HTR-8/SVneo (cell line): Measurements from ENCODE around the gene RAB6B.

Source experiments
- DNase-seq: peaks from one replicate; pipeline ENCODE4 v3.0.0; 2011; ENCODE audit warnings: low spot score, mixed read lengths; ENCODE audit not compliant: insufficient read length
- FAIRE-seq: peaks from 2 replicates; lab custom pipeline; 2011; peaks lifted over from hg19 to GRCh38; lab: Jason Lieb, UNC

The RAB6B gene

DNA sequence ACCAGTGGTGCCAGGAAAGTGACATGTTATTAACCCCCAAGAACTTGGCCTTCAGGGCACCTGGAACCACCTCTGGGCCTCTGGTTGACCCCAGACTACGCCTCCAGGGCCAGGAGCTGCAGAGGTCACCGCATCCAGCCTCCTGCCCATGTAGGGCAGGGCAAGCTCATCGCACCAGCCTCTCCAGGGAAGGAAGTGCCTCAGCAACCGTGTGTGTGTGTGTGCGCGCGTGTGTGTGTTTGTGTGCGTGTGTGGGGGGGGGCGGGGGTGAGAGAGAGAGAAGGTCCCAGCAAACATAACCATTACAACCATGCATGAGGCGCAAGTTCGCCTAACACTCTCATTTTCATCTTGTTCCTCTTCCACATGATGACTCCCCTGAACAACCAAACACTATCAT, 31.8 kb downstream of the RAB6B start:
- no peak for DNase-seq
- FAIRE-seq = no peak

DNA sequence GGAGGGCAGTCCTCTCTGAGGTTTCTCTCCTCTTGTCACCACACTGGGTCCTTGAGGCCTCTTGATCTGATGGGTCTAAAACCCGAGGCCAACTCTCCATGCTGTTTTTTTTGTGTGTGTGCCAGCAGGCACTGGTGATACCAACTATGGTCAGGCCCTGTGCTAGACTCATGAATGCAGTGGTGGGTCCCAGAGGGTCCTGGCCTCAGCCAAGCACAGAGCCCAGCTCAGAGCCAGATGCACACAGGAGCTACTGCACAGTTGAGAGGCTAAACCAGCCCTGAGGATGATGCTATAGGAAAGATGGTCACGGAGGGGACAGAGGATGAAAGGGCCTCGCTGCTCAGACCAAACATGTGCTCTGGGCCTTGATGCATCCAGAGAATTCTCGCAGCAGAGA, 33.5 kb downstream of the RAB6B start:
- no peak for DNase-seq
- no peak for FAIRE-seq

- no peak for FAIRE-seq
- no peak for DNase-seq
Observed at GRCh38 chr3:133860519-133860918, 35.2 kb downstream of the RAB6B start.

GRCh38 chr3:133859381-133860234, 36.1 kb downstream of the RAB6B start:
- DNase-seq (no peak), FAIRE-seq (no peak)

GRCh38 chr3:133857767-133858166, 37.9 kb downstream of the RAB6B start:
- FAIRE-seq (no peak), DNase-seq (no peak)

- no peak for DNase-seq
Observed at GRCh38 chr3:133856316-133856715, 39.4 kb downstream of the RAB6B start.

GRCh38 chr3:133855772-133856171, 39.9 kb downstream of the RAB6B start:
- FAIRE-seq = no peak
- no peak for DNase-seq

More at GRCh38 chr3:133856316-133856715, 39.4 kb downstream of the RAB6B start:
- FAIRE-seq = no peak

DNA sequence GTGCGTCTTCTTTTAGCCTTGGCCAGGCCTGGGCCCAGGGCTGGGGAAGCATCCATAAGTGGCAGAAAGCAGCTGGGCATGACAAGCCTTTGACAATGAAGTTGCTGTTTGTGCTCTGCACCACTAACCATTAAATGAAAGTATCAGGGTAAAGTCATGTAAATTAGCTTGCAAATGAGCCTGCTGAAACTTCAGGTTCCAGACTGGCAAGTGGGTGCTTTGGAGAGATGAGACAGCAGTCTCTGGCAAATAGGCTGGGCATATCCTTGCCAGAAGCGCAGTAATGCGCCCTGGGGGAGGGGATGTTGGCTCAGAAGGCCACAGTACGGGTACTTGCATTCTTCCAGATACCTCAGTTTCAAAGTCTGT, 40.7 kb downstream of the RAB6B start:
- no peak for DNase-seq
- FAIRE-seq = no peak

- no peak for DNase-seq
- no peak for FAIRE-seq
Observed at GRCh38 chr3:133854264-133855001, 41.2 kb downstream of the RAB6B start.

GRCh38 chr3:133853925-133854227, 41.8 kb downstream of the RAB6B start:
- FAIRE-seq = no peak
- no peak for DNase-seq

- FAIRE-seq (no peak), DNase-seq (no peak)
Observed at GRCh38 chr3:133853063-133853924, 42.4 kb downstream of the RAB6B start.

GRCh38 chr3:133851931-133852330, 43.8 kb downstream of the RAB6B start:
- FAIRE-seq = no peak
- no peak for DNase-seq

GRCh38 chr3:133851266-133851906, 44.3 kb downstream of the RAB6B start:
- no peak for FAIRE-seq
- DNase-seq = no peak

DNA sequence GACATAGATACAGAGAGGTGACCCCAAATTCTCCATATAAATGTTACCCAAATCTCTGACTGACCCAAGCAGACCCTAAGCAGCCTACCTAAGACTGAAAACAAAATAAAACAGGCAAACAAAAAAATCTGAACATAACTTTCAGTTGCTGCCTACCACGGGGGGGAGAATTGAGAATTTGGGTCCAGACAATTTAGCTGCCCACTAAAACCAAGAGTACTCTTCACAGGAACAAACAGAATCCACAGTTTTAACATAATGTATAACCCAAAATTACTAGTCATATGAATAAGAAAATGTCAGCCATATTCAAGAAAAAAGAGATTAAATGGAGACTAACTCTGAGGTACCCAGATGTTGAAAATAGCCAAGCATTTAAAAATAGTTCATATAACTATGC, 45.6 kb downstream of the RAB6B start:
- FAIRE-seq (no peak), DNase-seq (no peak)

GRCh38 chr3:133849346-133849745, 46.3 kb downstream of the RAB6B start:
- FAIRE-seq (no peak), DNase-seq (no peak)

GRCh38 chr3:133845127-133845526, 50.6 kb downstream of the RAB6B start:
- FAIRE-seq (no peak), DNase-seq (no peak)

DNA sequence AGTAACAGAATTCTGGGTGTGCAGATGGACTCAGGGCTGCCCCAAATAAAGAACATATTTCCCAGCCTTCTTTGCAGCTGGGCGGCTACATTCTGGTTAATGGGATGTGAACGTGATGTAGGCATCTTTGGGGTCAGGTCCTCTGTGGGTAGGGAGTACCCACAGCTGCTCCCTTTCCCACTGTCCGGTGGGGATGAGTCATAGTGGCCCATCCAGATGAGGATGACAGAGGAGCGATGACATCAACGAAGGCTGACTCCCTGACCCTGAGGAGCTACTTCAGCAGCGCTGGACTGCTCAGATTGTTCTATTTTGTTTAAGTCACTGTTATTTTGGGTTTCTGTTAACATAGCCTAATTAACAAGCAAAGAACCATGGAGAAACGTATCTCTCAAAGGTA, 52.0 kb downstream of the RAB6B start:
- DNase-seq (peak; percentile 45), FAIRE-seq (no peak)

GRCh38 chr3:133842158-133842557, 53.5 kb downstream of the RAB6B start:
- FAIRE-seq (no peak), DNase-seq (no peak)

- no peak for DNase-seq
- peak; percentile 28 for FAIRE-seq
Observed at GRCh38 chr3:133841196-133841595, 54.5 kb downstream of the RAB6B start.

DNA sequence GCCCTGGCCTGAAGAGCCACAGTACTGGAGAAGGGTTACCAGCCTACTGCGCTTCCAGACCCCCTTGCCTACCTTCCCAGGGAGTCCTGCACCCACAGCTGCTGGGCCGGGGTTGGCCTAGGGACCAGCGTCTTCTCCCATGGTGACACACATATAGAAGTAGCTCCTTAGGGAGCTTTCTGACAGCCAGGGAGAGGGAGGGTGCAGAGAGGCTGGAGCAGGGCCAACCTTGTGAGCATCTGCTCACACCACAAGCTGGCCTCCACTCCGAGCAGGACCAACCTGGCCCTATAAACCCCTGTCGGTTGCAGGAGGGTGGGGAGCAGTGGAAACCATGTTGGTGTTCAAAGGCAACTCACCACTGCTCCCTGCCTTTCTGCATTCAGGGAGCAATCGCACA, 54.9 kb downstream of the RAB6B start:
- FAIRE-seq = no peak
- DNase-seq = no peak
